Tibial artery (tissue), 4 donors: ENCODE results near the gene PGM2L1.
"Not testable (repeated sequence)": the region's sequence is repeated elsewhere in the genome, so short reads cannot be mapped to it uniquely, and the experiment has no call there.

Experiments
- DNase-seq, 2 donors: peaks; one replicate each; pipeline ENCODE4 v3.0.0-alpha.2; 2019
- H3K27ac ChIP-seq, 2 donors: fragments of 200-600 bp; sonication (generic) in 1 of 2; 1 replicate in 1 of 2; 2 replicates in 1 of 2; pipeline ENCODE4 v1.5.1; 2018 to 2019; ENCODE audit warnings: mild to moderate bottlenecking in 1 of 2
- H3K27me3 ChIP-seq, 2 donors: fragments of 200-600 bp; sonication (generic) in 1 of 2; one replicate each; pipeline versions ENCODE4 v1.5.1 to v1.6.0; 2016 to 2019
- H3K36me3 ChIP-seq, 3 donors: fragments of 200-600 bp; sonication (generic) in 2 of 3; one replicate each; pipeline ENCODE4 v1.5.1; 2016 to 2019; ENCODE audit warnings: mild to moderate bottlenecking in 2 of 3
- H3K4me1 ChIP-seq, 4 donors: fragments of 200-600 bp; sonication (generic) in 2 of 4; 1 replicate in 3 of 4; 2 replicates in 1 of 4; pipeline ENCODE4 v1.5.1; 2016 to 2019
- H3K4me3 ChIP-seq, 2 donors: fragments of 200-600 bp; sonication (generic) in 1 of 2; 1 replicate in 1 of 2; 2 replicates in 1 of 2; pipeline ENCODE4 v1.5.1; 2018 to 2019; ENCODE audit warnings: mild to moderate bottlenecking in 2 of 2
- H3K9me3 ChIP-seq, 3 donors: fragments of 200-600 bp; sonication (generic) in 1 of 3; one replicate each; pipeline ENCODE4 v1.5.1; 2016 to 2019
- CTCF ChIP-seq, 2 experiments: fragments of 200-600 bp in 1 of 2; fragments of 450-650 bp in 1 of 2; IDR thresholded peaks; one replicate each; pipeline ENCODE4 v1.5.1; 2017 to 2019; ENCODE audit warnings: antibody characterized with exemption in 2 of 2, mild to moderate bottlenecking in 1 of 2, moderate library complexity in 1 of 2
- intact Hi-C: fragments of 100-400 bp; cut with DNase I; formaldehyde crosslinking; loops from one replicate; pipeline ENCODE4 v1.15.0; 2023; ENCODE audit warnings: low total_unique reads

The PGM2L1 gene

GRCh38 chr11:74370123-74370522 lies 28.1 kb downstream of the PGM2L1 start:
- intact Hi-C loops = no loop called here
- no peak overlapping the region for H3K27ac ChIP-seq
- H3K27me3 ChIP-seq = no peaks in the 10 kb centered on the region
- TF ChIP-seq CTCF (IDR thresholded peaks at IDR 0.05) = no peak
- H3K4me1 ChIP-seq = peaks cover 0 to 6% (median 2%) of the 10 kb centered on the region in 4 donors
- H3K9me3 ChIP-seq = no peaks in the 10 kb centered on the region
- DNase-seq = no peak
- peaks cover 0 to 30% (median 0%) of the 10 kb centered on the region in 3 donors for H3K36me3 ChIP-seq
- H3K4me3 ChIP-seq = no peak overlapping the region

- intact Hi-C loops = no loop called here
- H3K36me3 ChIP-seq = peaks cover 0 to 24% (median 0%) of the 10 kb centered on the region in 3 donors
- H3K27ac ChIP-seq = no peak overlapping the region
- H3K4me1 ChIP-seq = peaks cover 0 to 6% (median 2%) of the 10 kb centered on the region in 4 donors
- DNase-seq = no peak
- H3K9me3 ChIP-seq = no peaks in the 10 kb centered on the region
- no peak overlapping the region for H3K4me3 ChIP-seq
- H3K27me3 ChIP-seq = no peaks in the 10 kb centered on the region
- TF ChIP-seq CTCF (IDR thresholded peaks at IDR 0.05) = no peak
These were observed 30.4 kb downstream of the PGM2L1 start for GRCh38 chr11:74367881-74368280.

GRCh38 chr11:74366576-74366975 lies 31.7 kb downstream of the PGM2L1 start:
- intact Hi-C loops = no loop called here
- Histone ChIP-seq H3K4me3 (no peak overlapping the region), H3K4me1 (peaks cover 0 to 6% (median 2%) of the 10 kb centered on the region in 4 donors)

GRCh38 chr11:74365805-74366204 lies 32.4 kb downstream of the PGM2L1 start:
- H3K4me1 ChIP-seq, H3K9me3 ChIP-seq, H3K4me3 ChIP-seq, H3K27ac ChIP-seq, intact Hi-C loops, H3K27me3 ChIP-seq, DNase-seq: not testable (repeated sequence)
- H3K36me3 ChIP-seq = peaks cover under 1 to 34% (median 11%) of the 10 kb centered on the region in 3 donors

More at GRCh38 chr11:74366576-74366975, 31.7 kb downstream of the PGM2L1 start:
- no peak for DNase-seq
- no peaks in the 10 kb centered on the region for H3K27me3 ChIP-seq
- peaks cover 0 to 26% (median 4%) of the 10 kb centered on the region in 3 donors for H3K36me3 ChIP-seq
- no peak for TF ChIP-seq CTCF (IDR thresholded peaks at IDR 0.05)
- no peaks in the 10 kb centered on the region for H3K9me3 ChIP-seq
- no peak overlapping the region for H3K27ac ChIP-seq

GRCh38 chr11:74357449-74357848 lies 40.8 kb downstream of the PGM2L1 start:
- Histone ChIP-seq H3K9me3 (no peaks in the 10 kb centered on the region), H3K36me3 (peaks cover 8 to 40% (median 30%) of the 10 kb centered on the region in 3 donors), H3K27me3 (no peaks in the 10 kb centered on the region), H3K4me1 (no peaks in the 10 kb centered on the region), H3K4me3 (no peak overlapping the region), H3K27ac (no peak overlapping the region)
- no peak for DNase-seq
- intact Hi-C loops = no loop called here
- no peak for TF ChIP-seq CTCF (IDR thresholded peaks at IDR 0.05)

- DNase-seq = no peak
- H3K9me3 ChIP-seq = no peaks in the 10 kb centered on the region
- no peak for TF ChIP-seq CTCF (IDR thresholded peaks at IDR 0.05)
- H3K4me1 ChIP-seq = no peaks in the 10 kb centered on the region
- H3K36me3 ChIP-seq = peaks cover 5 to 29% (median 17%) of the 10 kb centered on the region in 3 donors
- no peak overlapping the region for H3K27ac ChIP-seq
- H3K4me3 ChIP-seq = no peak overlapping the region
- no peaks in the 10 kb centered on the region for H3K27me3 ChIP-seq
- intact Hi-C loops = no loop called here
These were observed 42.6 kb downstream of the PGM2L1 start for GRCh38 chr11:74355626-74356025.
